Panc1 (cell line): Measurements from ENCODE around the gene RPL19.

Experiments used
- CTCF ChIP-seq: fragments of 450-650 bp; IDR thresholded peaks from 2 replicates; pipeline ENCODE4 v1.5.1; 2017; ENCODE audit warnings: mild to moderate bottlenecking
- POLR2AphosphoS5 ChIP-seq: IDR thresholded peaks from 2 replicates; pipeline ENCODE4 v1.6.1; 2012; ENCODE audit warnings: mild to moderate bottlenecking, low read depth, low read length, moderate library complexity
- REST ChIP-seq, 2 experiments: IDR thresholded peaks; 2 replicates each; pipeline ENCODE4 v1.6.1; 2011 to 2012; ENCODE audit warnings: low read depth in 2 of 2, control low read depth in 1 of 2, low read length in 1 of 2, mild to moderate bottlenecking in 1 of 2, moderate library complexity in 1 of 2; ENCODE audit not compliant: insufficient read depth in 1 of 2
- TCF7L2 ChIP-seq: IDR thresholded peaks from 2 replicates; pipeline ENCODE4 v1.6.1; 2011; ENCODE audit warnings: mild to moderate bottlenecking, low read depth, low read length, inconsistent platforms

GRCh38 chr17:39222866-39223834 lies 23.1 kb downstream of the RPL19 start:
- TF ChIP-seq CTCF (no peak), POLR2AphosphoS5 (no peak), REST (IDR thresholded peaks at IDR 0.05; ENCODE audit: insufficient read depth in 1 of 2, low read depth in 2 of 2, low read length in 1 of 2) (no peak), TCF7L2 (no peak)
